ENCODE data around the gene RASL12.
"Not testable (repeated sequence)": the region's sequence is repeated elsewhere in the genome, so short reads cannot be mapped to it uniquely, and the experiment has no call there.

Gene RASL12

DNA sequence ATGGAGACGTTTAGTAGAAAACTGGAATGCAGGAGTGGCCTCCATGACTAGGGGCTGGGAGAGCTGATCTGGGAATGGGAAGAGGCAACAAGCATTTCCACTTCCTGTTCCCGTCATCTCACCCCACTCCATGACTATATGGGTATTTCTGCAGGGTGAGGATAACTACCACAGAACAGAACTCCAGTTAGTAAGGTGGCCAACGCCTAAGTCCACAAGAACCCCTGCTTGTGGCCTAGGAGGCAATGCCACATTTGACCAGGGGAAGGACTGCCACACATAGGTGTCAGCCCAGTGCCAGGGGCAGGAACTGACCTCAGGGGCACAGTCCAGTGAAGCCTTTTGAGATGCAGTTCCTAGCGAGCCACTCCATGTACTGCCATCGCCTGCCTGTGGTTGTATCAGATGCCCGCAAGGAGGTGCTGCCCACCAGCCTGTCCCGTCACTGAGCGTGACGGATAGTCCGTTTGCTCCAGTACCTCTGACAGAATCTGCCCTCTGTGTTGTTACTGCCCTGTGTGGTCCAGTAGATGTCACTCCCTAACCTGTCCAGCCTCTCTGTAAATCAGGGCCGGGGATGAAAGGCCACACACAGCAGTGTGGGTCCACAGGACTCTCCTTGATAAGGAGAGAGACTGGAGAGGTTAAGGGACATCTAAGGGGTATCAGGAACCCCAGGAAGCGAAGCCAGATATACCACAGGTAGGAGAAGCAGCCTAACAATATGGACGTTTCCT is 34.8 kb downstream of the RASL12 start:
- DNase-seq = peak in 21 of 56 donors; percentile 7 to 59 (median 25)

DNA sequence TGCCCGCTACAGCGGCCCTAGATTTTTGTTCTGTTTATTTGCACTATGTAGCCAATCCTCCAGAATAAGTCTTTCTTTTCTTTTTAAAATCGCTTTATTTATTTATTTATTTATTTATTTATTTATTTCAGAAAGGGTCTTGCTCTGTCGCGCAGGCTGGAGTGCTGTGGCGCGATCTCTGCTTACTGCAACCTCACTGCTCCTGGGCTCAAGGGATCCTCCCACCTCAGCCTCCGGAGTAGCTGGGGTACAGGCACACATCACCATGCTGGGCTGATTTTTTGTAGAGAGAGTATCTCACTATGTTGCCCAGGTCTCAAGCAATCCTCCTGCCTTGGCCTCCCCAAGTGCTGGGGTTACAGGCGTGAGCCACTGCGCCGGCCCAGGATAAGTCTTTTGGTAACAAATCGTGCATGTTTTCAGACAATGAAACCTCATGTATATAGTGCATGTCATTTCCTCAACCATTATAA is 38.0 kb downstream of the RASL12 start:
- DNase-seq = no peak

DNA sequence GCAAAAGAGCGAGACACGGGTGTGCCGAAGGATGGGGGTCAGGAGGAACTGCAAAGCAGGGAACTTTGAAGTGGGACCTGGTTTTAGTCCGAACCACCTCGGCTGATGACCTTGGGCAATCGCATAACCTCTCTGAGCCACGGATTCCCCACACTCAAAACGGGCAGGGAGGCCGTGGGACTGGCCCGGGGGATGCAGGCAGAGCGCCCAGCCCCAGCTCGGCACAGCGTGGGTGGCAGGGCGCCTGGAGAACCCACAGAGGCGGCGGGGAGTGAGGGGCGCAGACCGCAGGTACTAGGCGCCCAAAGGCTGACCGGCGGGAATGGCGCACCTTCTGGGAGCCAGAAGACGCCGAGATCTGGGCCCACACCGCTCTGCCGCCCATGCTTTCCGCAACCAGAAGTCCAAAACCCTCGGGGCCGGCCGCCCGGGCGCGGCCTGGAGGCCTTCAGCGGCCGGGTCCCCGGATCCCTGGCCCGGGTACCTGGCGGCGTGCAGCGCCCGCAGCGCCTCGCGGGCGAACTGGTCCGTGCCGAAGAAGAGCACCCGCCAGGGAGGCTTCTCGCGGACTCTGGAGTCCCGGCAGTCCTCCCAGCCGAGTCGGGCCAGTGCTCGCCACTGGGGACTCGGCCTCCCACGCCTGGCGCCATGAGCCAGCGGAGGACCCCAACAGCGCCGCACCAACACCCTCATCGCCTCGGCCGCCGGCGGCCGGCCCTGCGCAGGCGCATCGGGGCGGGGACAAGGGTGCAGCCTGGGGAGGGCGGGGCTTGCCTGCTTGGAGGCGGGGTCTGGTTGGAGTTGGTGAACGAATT is 38.7 kb downstream of the RASL12 start, which contains the start of gene MTFMT:
MTFMT (minus strand) TSS at position 719 of the 815 bp plus-strand sequence; CDS start at position 693, 26 bp downstream.
- DNase-seq = peak in 55 of 56 donors; percentile 23 to 95 (median 83)

DNA sequence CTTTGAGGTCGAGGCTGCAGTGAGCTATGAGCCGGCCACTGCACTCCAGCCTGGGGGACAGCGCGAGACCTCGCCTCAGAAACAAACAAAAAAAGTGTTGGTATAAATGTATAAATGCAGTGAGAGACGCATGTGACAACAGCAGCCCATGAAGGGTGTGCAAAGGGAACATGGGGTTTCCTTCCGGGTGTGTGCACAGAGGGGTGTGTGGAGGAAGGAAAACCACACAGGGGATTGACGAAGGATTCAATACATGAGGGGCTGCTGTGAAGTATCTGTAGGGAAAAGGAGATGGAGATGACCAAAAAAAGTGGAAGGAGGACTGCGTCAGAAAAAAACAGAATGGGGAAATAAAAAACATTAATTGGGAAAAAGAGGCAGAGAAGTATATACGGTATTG is 39.5 kb downstream of the RASL12 start:
- DNase-seq = no peak

DNA sequence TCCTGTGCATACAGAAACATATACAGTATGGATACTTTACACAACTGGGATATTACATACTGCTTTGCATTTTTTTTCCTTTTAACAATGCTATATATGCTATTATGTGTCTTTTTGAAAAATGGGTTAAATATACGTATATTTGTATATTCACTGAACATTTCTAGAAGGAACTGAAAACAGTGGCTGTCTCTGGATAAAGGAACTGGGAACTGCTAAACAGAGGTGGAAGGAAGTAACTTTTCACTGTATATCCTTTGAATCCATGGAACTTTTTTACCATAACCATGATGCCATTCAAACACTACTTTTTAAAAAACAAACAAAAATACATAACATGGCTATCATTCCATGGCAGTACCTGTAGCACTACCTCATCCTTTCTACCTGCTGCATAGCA is 40.2 kb downstream of the RASL12 start:
- DNase-seq = no peak

DNA sequence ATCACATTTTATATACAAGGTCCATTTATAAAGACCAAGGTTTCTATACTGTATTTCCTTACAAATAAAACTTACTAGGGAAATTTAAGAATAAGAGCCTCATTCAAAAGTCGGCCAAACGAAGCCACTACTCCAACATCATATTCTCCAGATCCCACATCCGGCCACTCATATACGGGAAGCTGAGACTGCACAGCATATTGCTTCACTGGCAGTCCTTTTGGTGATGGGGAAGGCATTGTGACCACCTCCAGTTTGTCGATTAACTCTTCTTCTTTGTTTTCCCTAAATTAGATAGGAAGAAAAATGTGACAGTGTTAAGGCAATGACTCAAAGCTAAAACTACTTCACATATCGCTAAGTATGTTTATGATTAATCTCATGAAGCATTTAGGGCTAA is 41.0 kb downstream of the RASL12 start:
- no peak for DNase-seq

- DNase-seq = no peak
Measured at GRCh38 chr15:65021488-65021887, 46.3 kb downstream of the RASL12 start.

GRCh38 chr15:65020419-65020818 is 47.4 kb downstream of the RASL12 start:
- no peak for DNase-seq

GRCh38 chr15:65011198-65011597 is 56.6 kb downstream of the RASL12 start:
- DNase-seq = not testable (repeated sequence)

DNA sequence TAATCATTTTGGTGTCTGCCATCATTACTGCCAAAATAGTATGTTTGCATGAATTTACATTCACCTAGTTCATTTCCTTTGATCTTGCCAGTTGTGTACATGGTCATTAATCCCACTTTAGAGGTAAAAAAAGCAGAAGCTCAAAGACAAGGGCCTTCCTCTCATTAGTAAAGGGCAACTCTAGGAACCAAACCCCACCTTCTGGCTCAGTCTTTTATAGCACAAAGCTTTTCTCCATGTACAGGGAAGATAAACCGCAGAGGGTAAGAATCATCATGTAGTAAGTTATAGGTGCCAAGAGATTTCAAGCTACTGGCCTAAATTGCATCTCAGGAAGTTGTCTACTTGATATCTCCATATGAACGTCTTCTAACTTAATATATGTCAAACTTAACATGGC is 58.8 kb downstream of the RASL12 start:
- no peak for DNase-seq

GRCh38 chr15:65006876-65007275 is 60.9 kb downstream of the RASL12 start:
- no peak for DNase-seq

DNA sequence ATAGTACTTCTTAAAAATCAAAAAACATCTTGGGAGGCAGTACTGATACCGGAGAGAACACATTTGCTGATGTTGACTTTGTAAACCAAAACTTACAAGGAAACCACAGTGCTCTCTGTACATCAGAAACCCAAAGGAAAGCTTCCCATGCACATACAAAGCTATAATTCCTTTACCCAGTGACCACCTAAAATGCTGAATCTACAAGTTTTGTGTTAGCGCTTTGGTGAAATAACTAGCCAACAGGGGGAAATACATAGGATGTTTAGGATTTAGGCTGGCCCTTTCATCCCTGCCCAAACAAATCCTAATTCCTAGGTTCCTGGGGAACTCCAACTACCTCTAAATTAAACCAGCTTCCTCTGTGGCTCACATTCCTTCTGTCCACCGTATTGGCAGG is 62.8 kb downstream of the RASL12 start:
- DNase-seq = no peak
